Esophagus squamous epithelium (tissue), 5 donors: ENCODE measurements around the gene RARG. TPM values are rescaled to one million over a fixed set of nuclear protein-coding genes. Genes with fewer than 3 reads are reported as not detected.
"Not testable (repeated sequence)": the region's sequence is repeated elsewhere in the genome, so short reads cannot be mapped to it uniquely, and the experiment has no call there.

ENCODE experiments used
- DNase-seq: peaks from one replicate; lab custom pipeline; 2025; lab: John Stamatoyannopoulos, UW
- H3K27ac ChIP-seq, 4 donors: fragments of 200-600 bp; sonication (generic); one replicate each; pipeline ENCODE4 v1.5.1; 2016 to 2019; ENCODE audit warnings: mild to moderate bottlenecking in 1 of 4
- H3K27me3 ChIP-seq, 4 donors: fragments of 200-600 bp; sonication (generic); 1 replicate in 3 of 4; 2 replicates in 1 of 4; pipeline versions ENCODE4 v1.5.1 to v1.6.0; 2017 to 2021; ENCODE audit warnings: antibody characterized with exemption in 1 of 4
- H3K36me3 ChIP-seq, 3 donors: fragments of 200-600 bp; sonication (generic); one replicate each; pipeline ENCODE4 v1.5.1; 2016 to 2019
- H3K4me1 ChIP-seq, 3 donors: fragments of 200-600 bp; sonication (generic); one replicate each; pipeline ENCODE4 v1.5.1; 2017 to 2019
- H3K4me3 ChIP-seq, 4 donors: fragments of 200-600 bp; sonication (generic); 1 replicate in 3 of 4; 2 replicates in 1 of 4; pipeline ENCODE4 v1.5.1; 2016 to 2019; ENCODE audit warnings: mild to moderate bottlenecking in 2 of 4, moderate library complexity in 1 of 4
- H3K9me3 ChIP-seq, 3 donors: fragments of 200-600 bp; sonication (generic); one replicate each; pipeline ENCODE4 v1.5.1; 2016 to 2019
- POLR2A ChIP-seq, 4 donors: fragments of 450-650 bp; IDR thresholded peaks; one replicate each; pipeline ENCODE4 v1.6.1; 2017; ENCODE audit warnings: antibody characterized with exemption in 4 of 4, mild to moderate bottlenecking in 4 of 4, moderate library complexity in 3 of 4
- WGBS, 2 donors: methylation state at CpG; one replicate each; pipeline ENCODE4 v1.1.5; 2018; 5-methylcytosine and 5-hydroxymethylcytosine counted together
- intact Hi-C: fragments of 100-400 bp; cut with DNase I; formaldehyde crosslinking; loops from one replicate; pipeline ENCODE4 v1.15.0; 2022
- total RNA-seq, 4 donors: library from RNA; depleted of rRNA; stranded (reverse); fragments of >200 nt; gene quantifications; one replicate each; pipeline ENCODE4 v1.1.0, GENCODE V29; 2016
- TF ChIP-seq, protein P1 (sequence below), 6 experiments: fragments of 450-650 bp in 4 of 6; fragments of 200-600 bp in 2 of 6; sonication (generic) in 2 of 6; IDR thresholded peaks; one replicate each; pipeline ENCODE4 v1.5.1; 2016 to 2019; ENCODE audit warnings: antibody characterized with exemption in 6 of 6, mild to moderate bottlenecking in 4 of 6, moderate library complexity in 4 of 6
- donor health status: DM: yes; HTN: yes; CAD: no.

Gene RARG
- total RNA-seq, 4 donors from 2014 or later: 98.0 to 171 (median 125) TPM

DNA sequence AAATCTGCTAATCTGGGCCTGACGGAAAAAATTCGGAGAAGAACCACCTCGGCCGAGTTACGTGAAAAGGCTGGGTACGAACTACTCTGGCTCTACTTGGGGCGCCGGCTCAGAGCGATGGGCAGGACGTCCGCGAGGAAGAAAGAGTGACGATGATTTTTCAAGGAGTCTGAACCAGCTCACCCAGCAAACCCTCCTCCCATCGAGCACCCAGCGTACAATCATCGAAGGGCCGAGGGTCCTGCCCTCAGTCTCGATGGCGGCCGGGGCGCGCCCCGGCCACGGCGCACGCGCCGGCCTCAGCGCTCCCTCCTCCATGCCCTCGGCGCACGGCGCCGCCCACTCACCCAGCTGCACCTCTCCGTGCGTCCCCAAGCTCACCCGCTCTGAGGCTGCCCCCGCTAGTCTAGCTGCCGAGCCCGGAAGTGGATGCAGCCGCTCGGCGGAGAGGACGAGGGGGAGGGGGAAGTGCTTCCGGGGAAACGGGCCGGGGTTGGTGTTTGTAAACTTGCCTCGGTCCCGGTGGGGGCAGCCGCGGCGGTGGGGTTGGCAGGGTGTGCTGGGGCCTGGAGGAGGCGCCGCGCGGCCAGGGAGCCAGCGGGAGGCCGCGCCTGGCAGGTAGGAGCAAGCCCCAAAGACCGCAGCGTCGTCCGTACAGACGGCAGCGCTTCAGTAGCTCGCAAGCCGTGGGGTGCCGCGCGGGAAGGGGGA, 51.6 kb downstream of the RARG start, which contains the start of the genes CSAD and ZNF740:
Gene CSAD (minus strand): TSS at position 706 of the 711 bp plus-strand sequence. CDS start 7,455 bp downstream, outside the sequence.
Gene ZNF740 (plus strand): TSS at position 503 of the 711 bp plus-strand sequence. CDS start 1,262 bp downstream, outside the sequence.
- Histone ChIP-seq H3K27me3 (no peaks in the 10 kb centered on the region), H3K27ac (peak within 1 kb of the TSS; percentile 95 to 97 (median 96)), H3K4me3 (peak within 1 kb of the TSS; percentile 69 to 91 (median 80)), H3K4me1 (peaks cover 20 to 56% (median 33%) of the 10 kb centered on the region in 3 donors), H3K36me3 (peaks cover 15 to 37% (median 18%) of the 10 kb centered on the region in 3 donors), H3K9me3 (no peaks in the 10 kb centered on the region)
- intact Hi-C loops: no loop called here
- peak; percentile 72 for DNase-seq
- WGBS, 2 donors: 0% methylated on average over 7 to 15 of the region's 70 CpGs
- peak in 3 of 4 donors; percentile 79 to 87 (median 84) for TF ChIP-seq POLR2A (IDR thresholded peaks at IDR 0.05)
- TF ChIP-seq, protein P1, sequence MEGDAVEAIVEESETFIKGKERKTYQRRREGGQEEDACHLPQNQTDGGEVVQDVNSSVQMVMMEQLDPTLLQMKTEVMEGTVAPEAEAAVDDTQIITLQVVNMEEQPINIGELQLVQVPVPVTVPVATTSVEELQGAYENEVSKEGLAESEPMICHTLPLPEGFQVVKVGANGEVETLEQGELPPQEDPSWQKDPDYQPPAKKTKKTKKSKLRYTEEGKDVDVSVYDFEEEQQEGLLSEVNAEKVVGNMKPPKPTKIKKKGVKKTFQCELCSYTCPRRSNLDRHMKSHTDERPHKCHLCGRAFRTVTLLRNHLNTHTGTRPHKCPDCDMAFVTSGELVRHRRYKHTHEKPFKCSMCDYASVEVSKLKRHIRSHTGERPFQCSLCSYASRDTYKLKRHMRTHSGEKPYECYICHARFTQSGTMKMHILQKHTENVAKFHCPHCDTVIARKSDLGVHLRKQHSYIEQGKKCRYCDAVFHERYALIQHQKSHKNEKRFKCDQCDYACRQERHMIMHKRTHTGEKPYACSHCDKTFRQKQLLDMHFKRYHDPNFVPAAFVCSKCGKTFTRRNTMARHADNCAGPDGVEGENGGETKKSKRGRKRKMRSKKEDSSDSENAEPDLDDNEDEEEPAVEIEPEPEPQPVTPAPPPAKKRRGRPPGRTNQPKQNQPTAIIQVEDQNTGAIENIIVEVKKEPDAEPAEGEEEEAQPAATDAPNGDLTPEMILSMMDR (IDR thresholded peaks at IDR 0.05): peak in 1 of 6 experiments; percentile 18

DNA sequence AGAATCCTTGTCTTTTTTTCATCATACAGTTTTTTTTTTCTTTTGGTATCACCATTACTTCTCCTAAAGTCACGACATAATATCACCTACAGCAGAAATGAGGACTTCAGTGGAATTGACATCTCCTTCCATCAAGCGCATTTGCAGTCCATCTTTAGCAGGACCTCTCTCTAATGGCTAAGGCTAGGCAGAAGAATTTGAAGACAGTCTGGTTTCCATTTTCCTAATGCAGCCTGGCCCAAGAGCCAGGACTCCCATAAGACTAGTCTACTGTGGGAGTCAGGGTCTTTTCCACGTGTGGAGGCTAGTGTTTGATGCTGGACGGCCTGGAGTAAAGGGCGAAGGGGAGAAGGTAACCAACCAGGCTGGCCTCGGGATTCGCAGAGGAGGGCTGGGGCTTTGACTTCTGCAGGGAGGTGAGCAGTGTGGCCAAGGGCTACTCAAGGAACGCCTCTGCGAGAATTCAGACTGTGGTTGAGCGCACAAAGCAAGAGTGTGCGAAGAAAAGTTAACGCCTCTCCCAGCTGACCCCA, 52.3 kb downstream of the RARG start:
- Histone ChIP-seq H3K4me1 (peaks cover 20 to 59% (median 31%) of the 10 kb centered on the region in 3 donors), H3K4me3 (peak overlapping the region; percentile 69 to 91 (median 80)), H3K9me3 (no peaks in the 10 kb centered on the region), H3K36me3 (peaks cover 10 to 30% (median 12%) of the 10 kb centered on the region in 3 donors), H3K27me3 (no peaks in the 10 kb centered on the region), H3K27ac (peak overlapping the region; percentile 95 to 97 (median 96))
- 13 to 14% methylated on average over 12 of the region's 12 CpGs for WGBS, 2 donors
- no peak for TF ChIP-seq POLR2A (IDR thresholded peaks at IDR 0.05)
- TF ChIP-seq, protein P1 (IDR thresholded peaks at IDR 0.05): no peak
- DNase-seq: no peak
- intact Hi-C loops: no loop called here

- intact Hi-C loops, H3K27ac ChIP-seq, H3K27me3 ChIP-seq, H3K9me3 ChIP-seq, DNase-seq, H3K4me3 ChIP-seq: not testable (repeated sequence)
- Histone ChIP-seq H3K36me3 (peaks cover 5 to 21% (median 9%) of the 10 kb centered on the region in 3 donors), H3K4me1 (peaks cover 20 to 49% (median 28%) of the 10 kb centered on the region in 3 donors)
- WGBS, 2 donors: 67 to 69% methylated on average over 13 to 14 of the region's 14 CpGs
These were observed 53.2 kb downstream of the RARG start for GRCh38 chr12:53178803-53179202.

DNA sequence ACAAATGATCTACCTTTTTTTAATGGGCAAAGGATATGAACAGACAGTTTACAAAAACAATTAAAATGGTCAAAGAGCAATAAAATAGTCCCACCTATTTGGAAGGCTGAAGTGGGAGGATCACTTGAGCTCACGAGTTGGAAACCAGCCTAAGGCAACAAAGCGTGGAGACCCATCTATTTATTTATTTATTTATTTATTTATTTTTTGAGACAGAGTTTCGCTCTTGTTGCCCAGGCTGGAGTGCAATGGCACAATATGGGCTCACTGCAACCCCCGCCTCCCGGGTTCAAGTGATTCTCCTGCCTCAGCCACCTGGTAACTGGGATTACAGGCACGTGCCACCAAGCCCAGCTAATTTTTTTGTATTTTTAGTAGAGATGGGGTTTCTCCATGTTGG, 54.6 kb downstream of the RARG start:
- DNase-seq, H3K9me3 ChIP-seq, intact Hi-C loops, H3K27me3 ChIP-seq, H3K4me3 ChIP-seq, H3K27ac ChIP-seq: not testable (repeated sequence)
- peaks cover 11 to 36% (median 20%) of the 10 kb centered on the region in 3 donors for H3K4me1 ChIP-seq
- WGBS, 2 donors: 92 to 98% methylated on average over 6 of the region's 6 CpGs
- peaks cover 0 to 20% (median 2%) of the 10 kb centered on the region in 3 donors for H3K36me3 ChIP-seq

DNA sequence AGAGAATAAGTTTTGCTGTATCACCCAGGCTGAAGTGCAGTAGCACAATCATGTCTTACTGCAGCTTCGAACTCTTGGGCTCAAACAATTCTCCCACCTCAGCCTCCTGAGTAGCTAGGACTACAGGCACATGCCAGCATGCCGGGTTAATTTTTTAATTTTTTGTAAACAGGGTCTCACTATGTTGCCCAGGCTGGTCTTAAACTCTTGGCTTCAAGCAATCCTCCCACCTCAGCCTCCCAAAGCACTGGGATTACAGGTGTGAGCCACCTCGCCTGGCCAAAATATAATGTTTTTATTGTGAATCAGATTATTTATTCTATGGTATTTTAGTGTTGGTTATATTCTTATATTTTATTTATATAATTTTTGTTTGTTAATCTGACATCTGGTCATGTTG, 55.3 kb downstream of the RARG start:
- H3K27ac ChIP-seq: no peak overlapping the region
- H3K27me3 ChIP-seq: no peaks in the 10 kb centered on the region
- 96 to 97% methylated on average over 3 of the region's 3 CpGs for WGBS, 2 donors
- TF ChIP-seq, protein P1 (IDR thresholded peaks at IDR 0.05): no peak
- TF ChIP-seq POLR2A (IDR thresholded peaks at IDR 0.05): no peak
- peaks cover 0 to 20% (median 0%) of the 10 kb centered on the region in 3 donors for H3K36me3 ChIP-seq
- no peaks in the 10 kb centered on the region for H3K9me3 ChIP-seq
- H3K4me1 ChIP-seq: peaks cover 4 to 29% (median 13%) of the 10 kb centered on the region in 3 donors
- intact Hi-C loops: no loop called here
- no peak overlapping the region for H3K4me3 ChIP-seq
- no peak for DNase-seq
